OCI-LY1 (cell line): ENCODE measurements around the gene ATXN7L1.

ENCODE experiments used
- H2AFZ ChIP-seq: fragments of 200-600 bp; sonication (generic), shearing (Covaris generic); 2 replicates; pipeline ENCODE4 v1.6.0; 2014; ENCODE audit warnings: antibody characterized with exemption, mild to moderate bottlenecking, low read length
- H3F3A ChIP-seq: fragments of 200-600 bp; sonication (generic), shearing (Covaris generic); 2 replicates; pipeline ENCODE4 v1.6.0; 2014; ENCODE audit warnings: mild to moderate bottlenecking, antibody characterized with exemption, low read length, moderate library complexity; ENCODE audit not compliant: insufficient read depth
- H3K27ac ChIP-seq: fragments of 200-600 bp; sonication (generic); 2 replicates; pipeline ENCODE4 v1.5.1; 2014; ENCODE audit warnings: low read length, mixed run types, mild to moderate bottlenecking, low read depth; ENCODE audit not compliant: poor library complexity, severe bottlenecking
- H3K27me3 ChIP-seq: fragments of 200-600 bp; sonication (generic); 2 replicates; pipeline ENCODE4 v1.6.0; 2014; ENCODE audit warnings: antibody characterized with exemption, mild to moderate bottlenecking, low read length, moderate library complexity; ENCODE audit not compliant: insufficient read depth
- H3K36me3 ChIP-seq: fragments of 200-600 bp; sonication (generic); 2 replicates; pipeline ENCODE4 v1.6.1; 2014; ENCODE audit warnings: mild to moderate bottlenecking, antibody characterized with exemption, low read length, moderate library complexity, mixed read lengths; ENCODE audit not compliant: insufficient read depth
- H3K4me1 ChIP-seq: fragments of 200-600 bp; sonication (generic); 2 replicates; pipeline ENCODE4 v1.5.1; 2014; ENCODE audit warnings: mild to moderate bottlenecking, low read length, moderate library complexity; ENCODE audit not compliant: insufficient read depth, severe bottlenecking
- H3K4me2 ChIP-seq: fragments of 200-600 bp; sonication (generic), shearing (Covaris generic); 2 replicates; pipeline ENCODE4 v1.6.1; 2014; ENCODE audit warnings: low read length
- H3K4me3 ChIP-seq: fragments of 200-600 bp; sonication (generic); 2 replicates; pipeline ENCODE4 v1.5.1; 2014; ENCODE audit warnings: low read length, low read depth, mild to moderate bottlenecking, mixed read lengths; ENCODE audit not compliant: poor library complexity, severe bottlenecking
- H3K79me2 ChIP-seq: fragments of 200-600 bp; shearing (Covaris generic); 2 replicates; pipeline ENCODE4 v1.6.1; 2016; ENCODE audit warnings: mixed run types, low read length, mixed read lengths; ENCODE audit not compliant: insufficient read depth
- H3K9ac ChIP-seq: fragments of 200-600 bp; sonication (generic), shearing (Covaris generic); 2 replicates; pipeline ENCODE4 v1.6.1; 2014; ENCODE audit warnings: mild to moderate bottlenecking, low read length, mixed read lengths
- H3K9me2 ChIP-seq: fragments of 200-600 bp; sonication (generic), shearing (Covaris generic); 2 replicates; pipeline ENCODE4 v1.6.1; 2014; ENCODE audit warnings: low read depth, mild to moderate bottlenecking, low read length, mixed read lengths
- H3K9me3 ChIP-seq: fragments of 200-600 bp; shearing (Covaris generic); 2 replicates; pipeline ENCODE4 v1.6.1; 2014; ENCODE audit warnings: low read length, mixed read lengths
- H4K20me1 ChIP-seq: fragments of 200-600 bp; sonication (generic), shearing (Covaris generic); 2 replicates; pipeline ENCODE4 v1.6.0; 2016; ENCODE audit warnings: mild to moderate bottlenecking, low read length; ENCODE audit not compliant: insufficient read depth
- EZH2 ChIP-seq: fragments of 200-600 bp; sonication (generic), shearing (Covaris generic); IDR thresholded peaks from 2 replicates; pipeline ENCODE4 v1.8.0; 2017; ENCODE audit warnings: borderline replicate concordance, mixed run types, mild to moderate bottlenecking, antibody characterized with exemption, low read length, moderate library complexity, mixed read lengths
- TF ChIP-seq, protein P1 (sequence below): fragments of 200-600 bp; sonication (generic), shearing (Covaris generic); IDR thresholded peaks from 2 replicates; pipeline ENCODE4 v1.5.1; 2017; ENCODE audit warnings: mild to moderate bottlenecking, antibody characterized with exemption, low read length, moderate library complexity, mixed read lengths

ATXN7L1 gene

DNA sequence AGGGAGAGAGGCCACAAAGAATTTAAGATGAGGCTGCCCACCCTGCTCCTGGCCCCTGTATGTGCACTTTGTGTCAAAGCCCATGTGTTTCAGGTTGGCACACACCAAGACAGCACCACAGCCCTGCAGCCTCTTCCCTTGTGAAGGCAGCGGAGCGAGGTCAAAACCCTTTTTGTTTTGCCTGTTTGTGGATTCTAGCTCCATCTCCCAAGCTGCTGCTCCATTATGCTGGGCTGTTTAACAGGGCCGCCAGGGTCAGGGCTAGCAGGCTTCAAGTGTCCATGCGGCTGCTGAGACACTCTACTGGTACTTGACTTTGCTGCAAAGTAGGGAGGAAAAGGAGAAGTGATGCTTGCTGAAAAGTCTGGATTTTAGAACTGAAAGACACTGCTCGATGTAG is 152.8 kb downstream of the ATXN7L1 start:
- Histone ChIP-seq H3K27me3 (no peaks in the 10 kb centered on the region; the same call in 1 of the 2 replicates), H3K36me3 (no peaks in the 10 kb centered on the region), H2AFZ (no peak overlapping the region), H3K4me3 (no peak overlapping the region), H3K4me1 (no peaks in the 10 kb centered on the region), H3K27ac (no peak overlapping the region), H3K9ac (no peak overlapping the region), H3F3A (no peaks in the 10 kb centered on the region), H3K79me2 (no peaks in the 10 kb centered on the region), H3K9me3 (no peaks in the 10 kb centered on the region), H3K4me2 (no peak overlapping the region), H3K9me2 (no peaks in the 10 kb centered on the region), H4K20me1 (no peaks in the 10 kb centered on the region)
- TF ChIP-seq, protein P1, sequence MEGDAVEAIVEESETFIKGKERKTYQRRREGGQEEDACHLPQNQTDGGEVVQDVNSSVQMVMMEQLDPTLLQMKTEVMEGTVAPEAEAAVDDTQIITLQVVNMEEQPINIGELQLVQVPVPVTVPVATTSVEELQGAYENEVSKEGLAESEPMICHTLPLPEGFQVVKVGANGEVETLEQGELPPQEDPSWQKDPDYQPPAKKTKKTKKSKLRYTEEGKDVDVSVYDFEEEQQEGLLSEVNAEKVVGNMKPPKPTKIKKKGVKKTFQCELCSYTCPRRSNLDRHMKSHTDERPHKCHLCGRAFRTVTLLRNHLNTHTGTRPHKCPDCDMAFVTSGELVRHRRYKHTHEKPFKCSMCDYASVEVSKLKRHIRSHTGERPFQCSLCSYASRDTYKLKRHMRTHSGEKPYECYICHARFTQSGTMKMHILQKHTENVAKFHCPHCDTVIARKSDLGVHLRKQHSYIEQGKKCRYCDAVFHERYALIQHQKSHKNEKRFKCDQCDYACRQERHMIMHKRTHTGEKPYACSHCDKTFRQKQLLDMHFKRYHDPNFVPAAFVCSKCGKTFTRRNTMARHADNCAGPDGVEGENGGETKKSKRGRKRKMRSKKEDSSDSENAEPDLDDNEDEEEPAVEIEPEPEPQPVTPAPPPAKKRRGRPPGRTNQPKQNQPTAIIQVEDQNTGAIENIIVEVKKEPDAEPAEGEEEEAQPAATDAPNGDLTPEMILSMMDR: no peak
- TF ChIP-seq EZH2: no peak

- Histone ChIP-seq H3K27ac (no peak overlapping the region), H3K9me2 (no peaks in the 10 kb centered on the region), H3K9ac (no peak overlapping the region), H3K4me1 (no peaks in the 10 kb centered on the region), H3K27me3 (no peaks in the 10 kb centered on the region; the same call in 1 of the 2 replicates), H4K20me1 (no peaks in the 10 kb centered on the region), H3K9me3 (no peaks in the 10 kb centered on the region), H2AFZ (no peak overlapping the region), H3K4me2 (no peak overlapping the region), H3K4me3 (no peak overlapping the region), H3K36me3 (no peaks in the 10 kb centered on the region), H3F3A (no peaks in the 10 kb centered on the region), H3K79me2 (no peaks in the 10 kb centered on the region)
- no peak for TF ChIP-seq EZH2
Observed at GRCh38 chr7:105721571-105722104, 154.8 kb downstream of the ATXN7L1 start.

GRCh38 chr7:105719919-105720318 is 156.5 kb downstream of the ATXN7L1 start:
- H3K9me3 ChIP-seq: no peaks in the 10 kb centered on the region
- H3K36me3 ChIP-seq: no peaks in the 10 kb centered on the region
- no peaks in the 10 kb centered on the region for H3K4me1 ChIP-seq
- no peak overlapping the region for H3K27ac ChIP-seq
- no peak for TF ChIP-seq EZH2
- TF ChIP-seq, protein P1: no peak
- no peaks in the 10 kb centered on the region for H3K79me2 ChIP-seq
- H3K9ac ChIP-seq: no peak overlapping the region
- no peak overlapping the region for H3K4me3 ChIP-seq
- H2AFZ ChIP-seq: no peak overlapping the region
- H3K27me3 ChIP-seq: no peaks in the 10 kb centered on the region; the same call in 1 of the 2 replicates
- H3K4me2 ChIP-seq: no peak overlapping the region
- H4K20me1 ChIP-seq: no peaks in the 10 kb centered on the region
- H3F3A ChIP-seq: no peaks in the 10 kb centered on the region
- H3K9me2 ChIP-seq: no peaks in the 10 kb centered on the region

DNA sequence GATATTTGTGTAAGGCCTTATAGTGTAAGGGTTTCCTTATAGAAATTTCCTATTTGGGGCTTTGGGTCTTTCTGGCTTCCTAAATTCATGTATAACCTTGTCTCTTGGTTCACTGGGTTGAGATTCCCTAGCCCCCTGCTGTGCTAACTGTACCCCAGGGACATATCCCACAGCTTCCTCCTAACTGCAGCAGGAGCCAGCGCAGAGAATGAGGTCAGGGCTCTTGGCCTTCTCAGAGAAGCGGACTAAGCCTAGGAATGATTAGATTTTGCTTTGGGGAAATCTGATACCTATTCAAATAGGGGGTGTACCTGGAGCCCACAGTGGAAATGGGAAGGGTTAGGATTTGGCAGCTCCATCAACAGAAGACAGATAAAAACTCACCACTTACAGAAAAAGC is 157.0 kb downstream of the ATXN7L1 start:
- Histone ChIP-seq H3K79me2 (no peaks in the 10 kb centered on the region), H4K20me1 (no peaks in the 10 kb centered on the region), H3F3A (no peaks in the 10 kb centered on the region), H3K4me3 (no peak overlapping the region), H3K9ac (no peak overlapping the region), H3K4me2 (no peak overlapping the region), H3K9me2 (no peaks in the 10 kb centered on the region), H3K27ac (no peak overlapping the region), H3K9me3 (no peaks in the 10 kb centered on the region), H3K36me3 (no peaks in the 10 kb centered on the region), H3K27me3 (no peaks in the 10 kb centered on the region; the same call in 1 of the 2 replicates), H2AFZ (no peak overlapping the region), H3K4me1 (no peaks in the 10 kb centered on the region)
- no peak for TF ChIP-seq EZH2
- TF ChIP-seq, protein P1: no peak
